GM21526 (cell line): Measurements from ENCODE around the gene LGALS9.

Source experiments
- ATAC-seq: cut with Tn5 transposase; IDR thresholded peaks from one replicate; pipeline ENCODE4 v1.9.1; 2021; ENCODE audit warnings: moderate library complexity; ENCODE audit not compliant: unreplicated experiment, low FRiP score

LGALS9 gene

GRCh38 chr17:27630607-27631410 lies at the start of gene LGALS9:
LGALS9 (plus strand) TSS chr17:27631188; CDS start chr17:27631266, 78 bp downstream.
- peak; percentile 49 for ATAC-seq

- ATAC-seq, result no peak
Observed at GRCh38 chr17:27582696-27583095, 48.3 kb upstream of the LGALS9 start.

DNA sequence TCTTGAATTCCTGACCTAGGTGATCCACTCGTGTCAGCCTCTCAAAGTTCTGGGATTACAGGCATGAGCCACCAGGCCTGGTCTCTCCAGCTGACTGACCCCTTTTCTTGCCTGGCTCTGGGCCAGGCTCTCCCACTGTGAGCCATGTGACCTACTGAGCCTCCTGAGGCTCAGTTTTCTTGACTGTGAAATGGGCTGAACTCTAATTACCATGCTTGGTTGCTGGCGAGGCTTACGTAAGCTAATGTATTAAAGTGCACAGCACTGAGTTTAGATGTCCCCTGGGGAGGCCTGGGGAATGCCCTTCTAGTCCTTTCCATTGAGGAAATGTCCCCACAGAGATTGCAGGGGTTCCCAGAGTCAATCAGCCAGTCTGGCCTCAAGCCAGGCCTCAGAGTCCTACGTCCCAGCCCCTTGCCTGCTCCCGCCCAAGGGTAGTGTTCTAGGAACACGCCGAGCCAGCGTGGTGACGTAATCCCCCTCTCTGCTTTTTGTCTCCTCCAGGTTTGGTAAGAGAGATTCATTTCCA lies 45.8 kb upstream of the LGALS9 start:
- ATAC-seq, result no peak

DNA sequence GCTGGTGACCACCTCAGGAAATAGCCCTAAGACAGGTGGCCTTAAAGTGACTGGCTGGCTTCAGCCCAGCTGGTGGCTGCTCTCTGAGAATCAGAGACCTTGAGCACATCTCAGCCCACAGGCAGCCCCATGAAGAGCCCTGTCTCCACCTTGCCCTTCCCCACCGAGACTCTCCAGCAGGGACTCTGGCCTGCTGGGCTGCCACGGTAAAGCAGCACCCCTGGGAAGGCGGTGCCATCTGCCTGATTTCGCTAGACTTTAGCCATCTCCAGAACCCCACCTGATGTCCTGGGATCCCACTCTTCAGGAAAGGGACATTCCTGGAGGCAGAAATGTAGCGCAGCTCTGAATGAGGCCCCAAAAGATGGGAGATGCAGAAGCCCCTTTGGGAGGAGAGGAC lies 45.2 kb upstream of the LGALS9 start:
- no peak for ATAC-seq

- ATAC-seq, result no peak
Observed at GRCh38 chr17:27586203-27586721, 44.7 kb upstream of the LGALS9 start.

DNA sequence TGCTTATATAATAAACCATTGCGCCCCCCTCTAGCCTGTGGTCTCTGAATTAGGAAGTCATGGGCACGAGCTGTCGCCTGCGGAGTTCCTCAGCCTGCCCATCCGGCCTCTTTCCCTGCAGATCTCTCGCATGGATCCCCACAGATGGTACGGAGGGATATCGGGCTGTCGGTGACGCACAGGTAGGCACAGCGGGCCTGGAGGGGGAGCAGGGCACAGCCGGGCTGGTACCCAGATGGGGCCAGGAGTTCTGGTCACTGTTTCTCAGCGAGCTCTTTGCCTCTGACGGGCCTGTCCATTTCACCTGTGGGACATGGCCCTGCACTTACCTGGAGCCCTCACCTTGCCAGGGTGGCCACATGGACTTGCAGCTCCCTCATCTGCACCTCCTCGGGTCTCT lies 42.6 kb upstream of the LGALS9 start:
- ATAC-seq, result no peak

DNA sequence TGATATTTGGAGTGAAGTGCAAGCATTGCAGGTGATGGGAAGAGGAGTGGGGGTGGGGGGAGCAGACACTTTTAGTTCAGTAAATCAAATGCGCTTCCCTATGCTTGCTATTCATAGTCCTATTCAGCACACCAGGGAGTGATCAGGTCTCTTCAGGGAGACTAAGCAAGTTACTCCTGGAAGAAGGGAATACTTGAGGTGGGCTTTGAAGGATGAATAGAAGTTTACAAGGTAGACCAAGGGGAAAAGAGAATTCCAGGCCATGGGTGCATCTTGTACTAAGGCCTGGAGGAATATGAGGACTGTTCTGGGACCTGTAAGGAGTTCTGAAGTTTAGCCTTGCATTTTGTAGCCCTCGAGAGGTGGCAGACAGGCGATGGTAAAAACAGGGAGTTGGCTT lies 40.1 kb upstream of the LGALS9 start:
- no peak for ATAC-seq

GRCh38 chr17:27591986-27592385 lies 39.0 kb upstream of the LGALS9 start:
- no peak for ATAC-seq

- ATAC-seq, result no peak
Observed at GRCh38 chr17:27593232-27593856, 37.6 kb upstream of the LGALS9 start.

DNA sequence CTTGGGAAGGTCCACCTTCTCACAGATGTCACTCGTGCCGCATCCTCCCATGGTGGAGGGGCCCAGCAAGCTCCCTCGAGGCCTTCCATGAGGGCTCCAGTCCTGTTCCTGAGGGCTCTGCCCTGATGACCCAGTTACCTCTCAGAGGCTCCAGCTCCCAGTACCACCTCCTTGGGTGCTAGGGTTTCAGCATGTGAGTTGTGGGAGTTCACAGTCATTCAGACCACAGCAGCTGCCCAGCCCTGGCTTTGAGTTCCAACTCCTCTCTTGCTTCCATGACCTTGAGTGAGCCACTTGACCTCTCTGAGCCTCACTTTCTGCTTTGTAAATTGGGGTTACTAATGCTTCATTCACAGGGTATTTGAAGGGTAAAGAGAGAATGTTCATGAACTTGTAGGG lies 37.1 kb upstream of the LGALS9 start:
- ATAC-seq, result no peak

DNA sequence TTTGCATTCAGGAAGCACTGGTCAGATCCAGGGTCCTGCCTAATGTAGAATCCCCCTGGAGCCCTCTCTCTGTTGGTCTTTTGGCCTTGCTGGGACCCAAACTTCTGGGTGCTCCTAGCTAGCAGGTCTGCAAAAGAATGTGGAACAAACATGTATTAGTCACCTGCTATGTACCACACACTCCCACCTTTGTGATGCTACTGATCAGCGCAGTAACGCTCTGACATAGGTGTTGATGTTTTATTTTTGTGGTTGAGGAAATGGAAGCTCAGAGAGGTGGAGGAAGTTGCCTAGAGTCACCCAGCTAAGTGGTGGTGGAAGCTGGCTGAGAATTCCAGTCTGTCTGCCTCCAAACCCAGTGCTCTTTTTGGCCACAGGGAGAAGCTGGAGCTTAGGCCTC lies 35.8 kb upstream of the LGALS9 start:
- no peak for ATAC-seq

DNA sequence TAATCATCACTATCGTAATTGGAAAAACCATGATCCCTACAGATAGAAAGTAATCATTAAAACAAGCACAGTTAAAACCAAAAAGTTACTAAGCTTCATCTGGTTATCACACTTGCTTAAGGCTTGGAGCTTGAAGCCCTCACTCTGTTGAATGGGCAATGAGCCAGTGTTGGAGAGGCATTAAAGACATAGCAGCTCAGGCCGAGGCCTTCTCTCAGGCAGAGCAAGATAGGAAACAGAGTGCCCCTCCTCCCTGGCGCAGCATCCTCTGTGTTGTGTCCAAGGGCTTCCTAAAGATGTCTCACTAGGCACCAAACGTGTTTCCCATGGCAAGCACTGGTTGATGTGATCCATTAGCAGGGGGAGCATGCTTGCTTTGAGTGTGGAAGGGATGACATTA lies 34.9 kb upstream of the LGALS9 start:
- ATAC-seq, result no peak

GRCh38 chr17:27596566-27597187 lies 34.3 kb upstream of the LGALS9 start:
- no peak for ATAC-seq

DNA sequence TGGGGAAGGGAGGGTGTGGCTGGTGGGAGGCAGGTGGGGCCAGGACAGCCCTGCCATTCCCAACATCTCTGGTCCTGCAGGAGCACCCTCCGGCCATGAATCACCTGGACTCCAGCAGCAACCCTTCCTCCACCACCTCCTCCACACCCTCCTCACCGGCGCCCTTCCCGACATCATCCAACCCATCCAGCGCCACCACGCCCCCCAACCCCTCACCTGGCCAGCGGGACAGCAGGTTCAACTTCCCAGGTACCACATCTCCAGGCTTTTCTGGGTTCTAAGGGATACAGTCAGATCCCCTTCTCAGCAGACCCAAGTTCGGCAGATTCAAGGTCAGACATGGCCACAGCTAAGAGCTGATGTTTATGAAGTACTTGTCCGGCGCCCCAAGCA lies 33.8 kb upstream of the LGALS9 start:
- no peak for ATAC-seq

GRCh38 chr17:27597783-27598320 lies 33.1 kb upstream of the LGALS9 start:
- no peak for ATAC-seq

DNA sequence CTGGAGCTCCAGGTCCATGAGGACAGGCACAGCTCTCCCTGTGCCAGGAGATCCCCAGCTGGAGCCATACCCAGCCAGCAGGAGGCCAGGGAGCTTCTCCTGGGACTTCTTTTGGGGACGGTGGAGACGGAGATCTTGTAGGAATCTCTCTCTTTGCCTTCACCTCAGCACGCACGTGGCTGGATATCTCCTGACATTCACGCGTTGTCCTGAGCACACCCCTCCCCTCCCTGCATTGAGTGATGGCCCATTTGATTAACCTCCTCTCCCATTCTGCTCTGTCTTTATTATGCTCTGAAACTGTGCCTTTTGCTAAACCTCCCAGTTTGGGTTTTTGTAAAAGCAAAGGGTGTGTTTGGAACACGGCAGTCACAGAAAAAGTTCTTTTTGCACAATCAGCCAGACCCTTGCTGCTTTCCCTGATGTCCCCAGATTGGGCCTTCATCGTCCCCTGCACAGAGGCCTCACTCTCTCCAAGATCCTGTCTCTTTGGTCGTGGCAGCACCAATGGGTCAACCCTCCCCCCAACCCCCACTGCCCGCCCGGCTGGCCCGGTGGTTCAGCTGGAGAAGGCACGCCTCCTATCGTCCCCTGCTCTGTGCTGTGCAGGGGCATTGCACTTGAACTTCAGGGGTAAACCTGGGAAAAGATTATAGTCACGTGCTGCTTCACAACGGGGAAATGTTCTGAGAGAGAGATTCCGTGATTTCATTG lies 32.5 kb upstream of the LGALS9 start:
- no peak for ATAC-seq

DNA sequence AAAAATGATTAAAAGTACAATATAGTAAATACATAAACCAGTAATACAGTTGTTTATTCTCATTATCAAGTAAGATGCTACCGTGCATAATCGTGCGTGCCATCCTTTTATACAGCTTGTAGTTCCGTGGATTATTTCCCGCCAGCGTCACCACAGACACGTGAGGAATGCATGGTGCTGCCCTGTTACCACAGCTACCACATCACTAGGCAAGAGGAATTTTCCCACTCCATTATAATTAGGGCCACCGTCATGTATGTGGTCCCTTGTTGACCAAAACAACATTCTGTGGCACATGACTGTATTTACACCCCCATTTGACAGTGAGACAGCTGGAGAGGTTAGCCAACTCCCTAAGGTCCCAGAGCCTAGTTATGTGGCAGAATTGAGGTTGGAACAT lies 30.5 kb upstream of the LGALS9 start:
- no peak for ATAC-seq

DNA sequence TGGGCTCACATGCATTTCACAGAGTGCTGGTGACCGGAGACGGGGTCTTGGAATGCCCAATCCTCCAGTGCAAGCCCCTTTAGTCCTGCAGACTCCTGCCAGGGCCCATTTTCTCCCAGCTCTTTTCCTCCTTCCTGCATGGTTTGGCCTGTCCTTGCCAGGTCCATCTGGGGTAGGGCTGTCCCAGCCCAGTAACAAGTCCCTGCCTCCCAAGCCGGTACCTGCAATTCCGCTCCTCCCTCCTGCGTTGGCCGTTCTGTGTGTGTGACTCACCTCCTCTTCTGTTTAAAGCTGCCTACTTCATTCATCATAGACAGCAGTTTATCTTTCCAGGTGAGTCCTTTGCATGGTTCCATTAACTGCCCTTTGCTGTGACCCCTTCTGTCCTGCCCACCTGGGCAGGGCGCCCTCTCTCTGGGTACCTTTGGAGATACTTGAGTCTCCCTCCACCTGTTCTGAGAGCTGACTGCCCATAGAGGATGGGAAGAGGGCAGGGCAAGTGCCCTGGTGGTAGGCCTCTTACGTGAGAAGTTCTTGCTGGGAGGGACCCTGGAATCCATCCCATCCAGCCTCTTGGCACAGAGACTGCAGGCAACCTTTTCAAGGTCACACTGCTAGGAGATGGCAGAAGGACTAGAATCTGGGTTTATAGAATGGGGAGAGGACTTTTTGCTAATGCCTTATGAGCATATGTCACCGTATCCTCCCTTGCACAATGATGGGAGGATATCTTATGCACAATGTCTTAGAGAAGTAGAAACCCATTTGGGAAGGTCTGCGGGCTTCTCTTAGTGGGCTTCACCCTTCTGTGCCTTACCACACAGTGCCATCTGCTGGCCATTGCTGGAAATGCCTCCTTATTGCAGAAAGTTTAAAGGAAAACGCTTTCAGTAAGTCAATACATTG lies 29.7 kb upstream of the LGALS9 start:
- no peak for ATAC-seq

GRCh38 chr17:27601975-27602302 lies 29.0 kb upstream of the LGALS9 start:
- no peak for ATAC-seq
